CD1c-positive myeloid dendritic cell (primary cell): ENCODE measurements around the gene SORCS2.

Source experiments
- DNase-seq: peaks from one replicate; pipeline ENCODE4 v3.0.0-alpha.2; 2016; ENCODE audit errors: extremely low spot score

SORCS2 gene

GRCh38 chr4:7742807-7743280, 550.5 kb downstream of the SORCS2 start:
- peak; percentile 13 for DNase-seq

DNA sequence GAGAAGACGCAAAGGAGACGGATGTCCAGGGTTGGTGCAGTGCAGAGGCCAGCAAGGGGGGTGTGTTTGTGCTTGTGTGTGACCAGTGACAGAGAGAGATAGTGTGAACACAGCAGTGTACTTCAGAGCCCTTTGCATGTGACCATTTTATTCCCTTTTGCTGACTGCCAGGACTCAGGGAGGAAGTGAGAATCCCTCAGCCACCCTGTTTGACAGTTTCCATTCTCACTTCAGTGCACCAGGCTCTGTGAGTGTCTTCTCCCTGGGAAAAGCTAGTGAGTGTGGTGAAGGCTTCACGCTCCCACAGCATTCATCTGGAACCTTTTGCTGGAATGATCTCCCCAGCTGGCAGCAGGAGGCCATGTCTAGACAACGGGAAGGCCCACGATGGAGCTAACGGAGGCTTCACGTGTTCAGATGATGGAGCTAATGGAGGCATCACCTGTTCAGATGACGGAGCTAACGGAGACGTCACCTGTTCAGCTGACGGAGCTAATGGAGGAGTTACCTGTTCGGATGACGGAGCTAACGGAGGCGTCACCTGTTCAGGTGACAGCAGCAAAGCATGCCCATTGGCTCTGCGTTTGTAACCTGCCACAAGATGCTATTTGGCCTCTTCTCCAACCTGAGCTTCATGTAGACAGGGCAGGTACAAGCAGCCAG, 551.9 kb downstream of the SORCS2 start:
- DNase-seq = peak; percentile 69

- DNase-seq = peak; percentile 10
Measured at GRCh38 chr4:7745301-7745885, 553.1 kb downstream of the SORCS2 start.

DNA sequence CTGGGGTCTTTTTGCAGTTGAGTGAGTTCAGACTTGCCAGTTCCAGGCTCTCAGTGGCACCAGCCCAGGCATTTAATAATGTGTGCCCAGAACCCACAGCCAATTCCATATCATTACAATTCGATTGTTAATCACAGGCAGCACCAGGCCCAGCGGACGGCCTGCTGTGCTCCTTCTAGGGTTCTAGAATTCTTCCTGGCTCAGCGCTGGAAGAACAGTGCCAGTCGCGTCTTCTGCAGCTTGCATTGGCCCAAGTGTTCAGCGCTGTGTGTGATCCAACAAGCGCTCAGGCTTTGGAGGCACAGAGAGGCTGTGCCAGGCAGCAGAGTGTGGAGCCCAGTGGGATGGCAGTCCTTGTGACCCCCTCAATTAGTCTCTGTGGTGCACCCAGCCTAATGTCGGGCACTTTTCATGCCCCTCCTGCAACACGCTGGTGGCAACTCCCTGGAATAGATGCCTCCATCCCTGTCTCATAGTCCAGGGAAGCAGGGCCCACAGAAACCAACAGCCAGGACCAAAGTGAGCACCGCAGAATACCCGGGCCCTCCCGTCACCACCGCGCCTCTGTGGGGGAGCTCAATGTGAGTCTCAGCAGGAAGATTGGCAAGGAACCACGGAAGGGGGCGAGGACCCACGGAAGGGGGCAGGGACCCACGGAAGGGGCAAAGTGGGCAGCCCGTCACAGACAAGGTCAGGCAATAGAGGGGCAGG, 554.2 kb downstream of the SORCS2 start:
- no peak for DNase-seq

DNA sequence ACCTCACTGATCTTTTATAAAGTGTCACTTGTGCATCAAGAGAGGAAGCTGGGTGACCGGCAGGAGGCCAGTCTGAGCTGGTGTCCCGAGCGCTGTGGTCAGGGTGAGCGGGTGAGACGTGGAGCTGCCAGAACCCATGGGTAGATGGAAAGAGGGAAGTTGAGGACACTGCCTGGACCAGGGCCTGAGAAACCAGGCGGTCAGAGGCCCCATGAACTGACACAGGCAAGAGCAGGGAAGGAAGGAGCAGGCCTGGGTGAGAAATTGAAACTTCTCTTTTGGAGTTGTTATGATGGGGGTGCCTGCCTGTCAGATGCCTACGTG, 554.7 kb downstream of the SORCS2 start:
- peak; percentile 54 for DNase-seq

DNA sequence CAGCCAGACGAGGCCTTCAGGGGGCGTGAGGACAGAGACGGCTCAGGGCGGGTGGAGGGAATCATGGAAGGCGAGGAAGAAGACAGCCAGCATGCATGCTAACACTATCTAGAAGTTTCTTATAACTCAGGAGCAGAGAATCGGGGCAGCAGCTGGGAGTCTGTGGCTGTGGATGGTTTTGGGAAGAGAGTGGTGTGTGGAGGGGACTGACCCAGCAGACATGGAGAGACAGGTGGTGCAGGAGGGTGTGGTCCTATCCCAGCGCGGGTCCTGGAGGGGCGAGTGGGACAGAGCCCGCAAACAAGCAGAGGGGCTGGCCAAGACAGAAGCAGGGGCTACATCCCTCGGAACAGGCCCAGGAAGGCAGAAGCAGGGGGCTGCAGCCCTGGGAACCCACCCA, 555.2 kb downstream of the SORCS2 start:
- DNase-seq = no peak

DNA sequence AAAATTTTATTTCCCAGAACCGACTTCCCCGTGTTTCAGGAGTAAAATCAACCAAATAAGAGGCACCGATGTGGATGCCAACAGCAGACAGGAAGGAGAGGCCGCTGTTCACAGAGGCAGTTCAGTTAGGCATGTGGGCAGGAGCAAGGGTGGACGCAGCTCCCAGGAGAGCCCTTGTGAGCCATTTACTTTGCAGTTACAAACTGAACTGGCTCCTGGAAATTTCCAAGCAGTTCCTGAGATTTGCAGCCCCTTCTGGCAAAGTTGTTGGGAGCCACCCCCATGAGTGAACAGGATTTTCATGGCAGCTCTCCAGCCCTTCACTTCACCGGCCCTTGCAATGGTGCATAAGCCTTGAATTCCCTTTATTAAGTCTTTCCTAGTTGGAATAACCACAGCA, 558.2 kb downstream of the SORCS2 start:
- DNase-seq = no peak

DNA sequence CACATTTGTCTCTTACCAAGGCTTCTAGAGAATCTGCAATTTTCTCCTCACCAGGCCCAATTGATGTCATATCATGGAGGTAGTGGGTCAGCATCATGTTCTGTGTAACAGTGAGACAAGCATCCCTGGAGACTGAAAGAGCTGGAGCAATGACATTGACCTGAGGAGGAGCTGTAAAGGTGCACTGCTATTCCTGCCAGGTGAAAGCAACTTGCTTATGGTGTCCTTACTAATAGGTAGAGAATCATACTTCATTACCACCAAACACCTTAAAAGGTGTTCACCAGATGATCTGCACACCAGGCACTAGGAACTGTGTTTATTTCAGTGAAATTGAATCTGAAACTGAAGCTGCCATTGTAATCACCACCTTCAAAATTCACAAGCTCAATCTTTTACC, 558.6 kb downstream of the SORCS2 start:
- DNase-seq = no peak

- no peak for DNase-seq
Measured at GRCh38 chr4:7752649-7753048, 560.3 kb downstream of the SORCS2 start.

GRCh38 chr4:7753271-7753670, 560.9 kb downstream of the SORCS2 start:
- no peak for DNase-seq

DNA sequence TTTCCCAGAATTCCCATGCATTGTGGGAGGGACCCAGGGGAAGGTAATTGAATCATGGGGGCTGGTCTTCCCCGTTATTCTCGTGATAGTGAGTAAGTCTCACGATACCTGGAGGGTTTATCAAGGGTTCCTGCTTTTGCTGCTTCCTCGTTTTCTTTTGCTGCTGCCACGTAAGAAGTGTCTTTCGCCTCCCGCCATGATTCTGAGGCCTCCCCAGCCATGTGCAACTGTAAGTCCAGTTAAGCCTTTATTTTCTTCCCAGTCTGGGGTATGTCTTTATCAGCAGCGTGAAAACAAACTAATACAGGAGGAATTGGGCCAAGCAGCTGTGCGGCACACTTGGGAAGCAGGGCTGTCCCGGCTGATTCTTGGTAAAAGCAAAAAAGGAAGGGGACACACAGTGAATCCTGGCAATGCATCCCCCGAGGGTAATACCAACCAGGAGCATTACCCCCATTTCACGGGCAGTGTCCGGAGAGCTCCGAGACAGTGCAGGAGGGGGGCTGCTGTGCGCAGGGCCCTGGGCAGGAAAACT, 561.7 kb downstream of the SORCS2 start:
- DNase-seq = no peak

GRCh38 chr4:7754565-7755262, 562.4 kb downstream of the SORCS2 start:
- DNase-seq = no peak

DNA sequence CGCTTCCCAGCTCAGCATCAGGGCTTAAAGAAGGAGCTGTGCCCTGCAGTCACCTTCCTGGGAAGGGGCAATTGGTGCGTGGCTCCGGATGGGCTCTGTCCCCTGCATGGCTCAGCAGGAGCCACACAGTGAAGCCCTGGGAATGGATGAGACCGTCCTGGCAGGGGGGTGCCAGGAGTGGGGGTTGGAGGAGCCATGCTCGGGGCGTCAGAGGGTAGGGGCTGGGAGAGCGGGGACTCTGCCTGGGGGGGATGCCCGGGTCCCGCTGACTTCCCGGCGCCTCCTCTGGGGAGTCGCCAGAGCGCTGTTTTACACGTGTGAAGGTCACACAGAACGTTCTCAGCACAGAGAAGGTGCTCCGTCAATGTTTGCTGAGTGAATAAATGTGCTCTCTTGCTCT, 563.2 kb downstream of the SORCS2 start:
- DNase-seq = no peak

- DNase-seq = no peak
Measured at GRCh38 chr4:7756071-7756470, 563.7 kb downstream of the SORCS2 start.

- DNase-seq = peak; percentile 24
Measured at GRCh38 chr4:7756561-7757355, 564.4 kb downstream of the SORCS2 start.

GRCh38 chr4:7757501-7758471, 565.4 kb downstream of the SORCS2 start:
- DNase-seq = no peak

GRCh38 chr4:7758476-7758875, 566.1 kb downstream of the SORCS2 start:
- no peak for DNase-seq

- peak; percentile 72 for DNase-seq
Measured at GRCh38 chr4:7759216-7759615, 566.9 kb downstream of the SORCS2 start.

DNA sequence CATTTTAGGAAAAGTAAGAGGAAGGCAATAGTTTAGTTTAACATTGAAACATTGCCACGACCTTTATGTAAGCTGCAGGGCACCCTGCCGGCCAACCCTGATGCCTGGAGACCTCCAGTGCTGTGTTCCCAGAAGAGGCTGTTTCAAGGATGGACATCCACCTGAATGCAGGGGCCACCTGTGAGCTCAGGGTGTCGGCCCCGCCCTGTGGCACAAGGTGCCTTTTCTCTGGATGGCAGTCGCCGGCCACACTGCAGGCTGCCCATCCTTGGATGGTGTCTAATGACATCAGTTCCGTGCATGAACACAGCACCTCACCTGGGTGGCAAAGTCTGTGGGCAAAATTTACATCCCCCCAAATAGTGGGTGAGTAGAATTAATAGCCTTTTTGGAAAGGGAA, 567.3 kb downstream of the SORCS2 start:
- DNase-seq = no peak

- DNase-seq = no peak
Measured at GRCh38 chr4:7760228-7760627, 567.9 kb downstream of the SORCS2 start.
